Kidney epithelial cell (primary cell): Measurements from ENCODE around the gene RSPO3. TPM values are rescaled to one million over a fixed set of nuclear protein-coding genes. Genes with fewer than 3 reads are reported as not detected.

Source experiments
- DNase-seq: peaks from one replicate; pipeline ENCODE4 v3.0.0-alpha.2; 2010; ENCODE audit warnings: low read depth
- H3K27me3 ChIP-seq: 2 replicates; pipeline ENCODE4 v1.6.0; 2011; ENCODE audit warnings: low read length; ENCODE audit not compliant: control insufficient read depth, insufficient read depth
- H3K36me3 ChIP-seq: 2 replicates; pipeline ENCODE4 v1.5.1; 2011; ENCODE audit warnings: low read length; ENCODE audit not compliant: control insufficient read depth, insufficient read depth
- H3K4me3 ChIP-seq: 2 replicates; pipeline ENCODE4 v1.5.1; 2011; ENCODE audit warnings: low read depth, mild to moderate bottlenecking, control low read depth, low read length
- total RNA-seq: library from RNA; depleted of rRNA; stranded (reverse); fragments of >200 nt; gene quantifications from 2 replicates; pipeline ENCODE4 v1.2.3, GENCODE V29; 2015
- TF ChIP-seq, protein P1 (sequence below): IDR thresholded peaks from 2 replicates; pipeline ENCODE4 v1.5.1; 2011; ENCODE audit warnings: mild to moderate bottlenecking, moderate library complexity, low read length, control low read depth, inconsistent platforms; ENCODE audit not compliant: insufficient read depth, poor library complexity, severe bottlenecking

RSPO3 gene
- total RNA-seq, 1 donor from 2014 or later: 0.88 TPM

GRCh38 chr6:127078669-127079068, 39.8 kb upstream of the RSPO3 start:
- TF ChIP-seq, protein P1, sequence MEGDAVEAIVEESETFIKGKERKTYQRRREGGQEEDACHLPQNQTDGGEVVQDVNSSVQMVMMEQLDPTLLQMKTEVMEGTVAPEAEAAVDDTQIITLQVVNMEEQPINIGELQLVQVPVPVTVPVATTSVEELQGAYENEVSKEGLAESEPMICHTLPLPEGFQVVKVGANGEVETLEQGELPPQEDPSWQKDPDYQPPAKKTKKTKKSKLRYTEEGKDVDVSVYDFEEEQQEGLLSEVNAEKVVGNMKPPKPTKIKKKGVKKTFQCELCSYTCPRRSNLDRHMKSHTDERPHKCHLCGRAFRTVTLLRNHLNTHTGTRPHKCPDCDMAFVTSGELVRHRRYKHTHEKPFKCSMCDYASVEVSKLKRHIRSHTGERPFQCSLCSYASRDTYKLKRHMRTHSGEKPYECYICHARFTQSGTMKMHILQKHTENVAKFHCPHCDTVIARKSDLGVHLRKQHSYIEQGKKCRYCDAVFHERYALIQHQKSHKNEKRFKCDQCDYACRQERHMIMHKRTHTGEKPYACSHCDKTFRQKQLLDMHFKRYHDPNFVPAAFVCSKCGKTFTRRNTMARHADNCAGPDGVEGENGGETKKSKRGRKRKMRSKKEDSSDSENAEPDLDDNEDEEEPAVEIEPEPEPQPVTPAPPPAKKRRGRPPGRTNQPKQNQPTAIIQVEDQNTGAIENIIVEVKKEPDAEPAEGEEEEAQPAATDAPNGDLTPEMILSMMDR: no peak
- Histone ChIP-seq H3K36me3 (no peaks in the 10 kb centered on the region), H3K27me3 (no peaks in the 10 kb centered on the region), H3K4me3 (no peak overlapping the region)
- no peak for DNase-seq

DNA sequence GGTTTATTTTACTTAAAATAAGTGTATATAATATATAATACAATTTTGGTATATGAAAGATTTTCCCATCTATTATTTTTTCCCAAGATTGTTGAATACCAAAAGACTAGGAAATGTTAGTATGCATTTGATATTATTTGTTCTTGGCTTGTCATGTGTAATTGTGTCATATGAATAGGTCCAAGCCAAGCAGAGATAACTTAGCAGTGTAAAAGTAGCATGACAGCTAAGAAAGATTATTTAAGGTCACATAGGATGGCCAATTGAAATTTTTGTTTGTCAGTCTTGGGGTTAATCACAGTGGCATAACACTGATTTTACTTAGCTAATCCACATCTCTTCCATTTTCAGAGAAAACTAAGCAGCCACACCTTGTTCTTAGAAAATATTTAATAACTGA, 38.8 kb upstream of the RSPO3 start:
- TF ChIP-seq, protein P1: no peak
- Histone ChIP-seq H3K4me3 (no peak overlapping the region), H3K27me3 (no peaks in the 10 kb centered on the region), H3K36me3 (no peaks in the 10 kb centered on the region)
- DNase-seq: no peak

DNA sequence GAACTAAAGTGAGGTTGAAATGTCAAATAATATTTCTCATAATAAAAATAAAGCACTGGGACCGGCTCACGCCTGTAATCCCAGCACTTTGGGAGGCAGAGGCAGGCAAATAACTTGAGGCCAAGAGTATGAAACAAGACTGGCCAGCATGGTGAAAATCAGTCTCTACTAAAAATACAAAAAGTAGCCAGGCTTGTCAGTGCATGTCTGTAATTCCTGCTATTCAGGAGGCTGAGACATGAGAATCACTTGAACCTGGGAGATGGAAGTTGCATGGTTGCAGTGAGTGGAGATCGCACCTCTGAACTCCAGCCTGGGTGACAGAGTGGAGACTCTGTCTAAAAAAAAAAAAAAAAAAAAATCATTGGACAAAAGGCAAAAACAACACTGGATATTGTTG, 38.4 kb upstream of the RSPO3 start:
- Histone ChIP-seq H3K27me3 (no peaks in the 10 kb centered on the region), H3K36me3 (no peaks in the 10 kb centered on the region), H3K4me3 (no peak overlapping the region)
- DNase-seq: no peak
- TF ChIP-seq, protein P1: no peak

GRCh38 chr6:127083231-127083962, 35.1 kb upstream of the RSPO3 start:
- H3K36me3 ChIP-seq: no peaks in the 10 kb centered on the region
- no peak overlapping the region for H3K4me3 ChIP-seq
- H3K27me3 ChIP-seq: no peaks in the 10 kb centered on the region
- TF ChIP-seq, protein P1: no peak
- DNase-seq: no peak

- DNase-seq: no peak
- TF ChIP-seq, protein P1: no peak
- no peaks in the 10 kb centered on the region for H3K36me3 ChIP-seq
- H3K27me3 ChIP-seq: no peaks in the 10 kb centered on the region
- H3K4me3 ChIP-seq: no peak overlapping the region
Observed at GRCh38 chr6:127083963-127084310, 34.5 kb upstream of the RSPO3 start.

DNA sequence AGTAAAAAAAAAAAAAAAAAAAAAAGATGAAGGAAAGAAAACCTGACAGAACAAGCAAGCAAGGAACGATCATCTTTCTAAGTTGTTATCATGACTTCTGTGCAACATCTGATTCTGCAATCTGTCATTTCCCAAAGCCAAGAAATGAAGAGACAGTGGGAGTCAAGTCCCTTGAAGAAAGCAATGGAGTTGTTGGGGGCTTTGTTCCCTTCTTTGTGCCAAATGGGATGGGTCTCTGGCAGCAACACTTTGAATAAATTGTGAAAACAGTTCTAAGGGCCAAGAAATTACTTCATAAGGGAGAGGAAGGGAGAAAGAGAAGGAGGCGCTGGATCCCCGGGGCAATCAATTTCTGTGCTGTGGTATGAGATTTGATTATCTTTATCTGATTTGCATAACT, 33.3 kb upstream of the RSPO3 start:
- DNase-seq: no peak
- no peak overlapping the region for H3K4me3 ChIP-seq
- H3K36me3 ChIP-seq: no peaks in the 10 kb centered on the region
- H3K27me3 ChIP-seq: no peaks in the 10 kb centered on the region
- TF ChIP-seq, protein P1: no peak
